ENCODE data around the gene PCBP2.

DNA sequence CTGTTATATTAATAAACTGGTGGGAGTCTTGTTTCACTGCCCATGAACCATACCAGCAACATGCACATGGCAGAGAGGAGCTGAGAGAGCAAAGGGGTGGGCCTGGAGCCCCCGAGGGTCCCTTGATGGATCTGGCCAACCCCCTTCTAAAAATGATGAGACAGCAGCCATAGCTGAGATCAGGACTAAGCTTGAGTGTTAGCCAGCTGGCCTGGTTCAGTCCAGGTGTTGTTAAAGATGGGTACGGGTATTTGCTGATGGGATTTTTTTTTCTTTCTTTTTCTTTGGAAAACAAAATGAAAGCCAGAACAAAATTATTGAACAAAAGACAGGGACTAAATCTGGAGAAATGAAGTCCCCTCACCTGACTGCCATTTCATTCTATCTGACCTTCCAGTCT, 16.0 kb downstream of the PCBP2 start:
- TF ChIP-seq CTCF (IDR thresholded peaks at IDR 0.05) (no peak), POLR2A (IDR thresholded peaks at IDR 0.05) (no peak)
